DMS153 treated with DMSO at 0.1 percent for 48 hours (cell line): ENCODE data around the gene SLC34A3.

ENCODE experiments used
- DNase-seq: peaks from one replicate; lab custom pipeline; 2025; ENCODE audit not compliant: unreplicated experiment; lab: John Stamatoyannopoulos, UW

The SLC34A3 gene

GRCh38 chr9:137195525-137196220 lies 35.0 kb upstream of the SLC34A3 start:
- peak; percentile 98 for DNase-seq

- no peak for DNase-seq
Observed at GRCh38 chr9:137198051-137198901, 32.4 kb upstream of the SLC34A3 start.

- DNase-seq: no peak
Observed at GRCh38 chr9:137198902-137199283, 31.8 kb upstream of the SLC34A3 start.

- DNase-seq: no peak
Observed at GRCh38 chr9:137199411-137200121, 31.1 kb upstream of the SLC34A3 start.

- DNase-seq: peak; percentile 96
Observed at GRCh38 chr9:137200311-137201204, 30.1 kb upstream of the SLC34A3 start, which contains the start of gene TPRN. Gene TPRN, minus strand, starts transcription at chr9:137200741. Its CDS starts 30 bp downstream, at chr9:137200711.

GRCh38 chr9:137201205-137201868 lies 29.4 kb upstream of the SLC34A3 start:
- DNase-seq: no peak

- no peak for DNase-seq
Observed at GRCh38 chr9:137202966-137203365, 27.7 kb upstream of the SLC34A3 start.

- no peak for DNase-seq
Observed at GRCh38 chr9:137204731-137205125, 26.0 kb upstream of the SLC34A3 start.

GRCh38 chr9:137205126-137206069 lies 25.3 kb upstream of the SLC34A3 start, which contains the start of the genes NDOR1 and TMEM203:
Gene NDOR1, plus strand, starts transcription at chr9:137205700. Its CDS starts 78 bp downstream, at chr9:137205778.
Gene TMEM203, minus strand, starts transcription at chr9:137205648. Its CDS starts 234 bp downstream, at chr9:137205414.
- peak; percentile 59 for DNase-seq

- DNase-seq: no peak
Observed at GRCh38 chr9:137206602-137207001, 24.1 kb upstream of the SLC34A3 start.

- no peak for DNase-seq
Observed at GRCh38 chr9:137211532-137211931, 19.2 kb upstream of the SLC34A3 start.

- DNase-seq: no peak
Observed at GRCh38 chr9:137212520-137212919, 18.2 kb upstream of the SLC34A3 start.

GRCh38 chr9:137213160-137214060 lies 17.3 kb upstream of the SLC34A3 start:
- no peak for DNase-seq

- DNase-seq: no peak
Observed at GRCh38 chr9:137214620-137215019, 16.1 kb upstream of the SLC34A3 start.

GRCh38 chr9:137215196-137215986 lies 15.3 kb upstream of the SLC34A3 start:
- no peak for DNase-seq

GRCh38 chr9:137216188-137216965 lies 14.3 kb upstream of the SLC34A3 start:
- no peak for DNase-seq
